ENCODE data around the gene H1-8.

The H1-8 gene

DNA sequence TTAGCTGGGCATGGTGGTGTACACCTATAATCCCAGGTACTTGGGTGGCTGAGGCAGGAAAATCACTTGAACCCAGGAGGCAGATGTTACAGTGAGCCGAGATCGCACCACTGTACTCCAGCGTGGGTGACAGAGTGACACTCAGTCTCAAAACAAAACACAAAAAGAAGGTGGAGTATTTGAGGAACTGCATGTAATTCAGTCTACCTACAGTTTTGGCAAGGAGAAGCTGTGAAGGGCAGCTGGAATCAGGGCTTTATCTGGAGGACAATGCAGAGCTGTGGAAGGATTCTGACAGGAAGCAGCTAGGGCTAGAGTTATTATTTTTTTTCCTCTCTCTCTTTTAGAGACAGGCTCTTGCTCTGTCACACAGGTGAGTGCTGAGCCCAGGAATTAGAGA is 6.8 kb downstream of the H1-8 start (continued):
- TF ChIP-seq, protein P1, sequence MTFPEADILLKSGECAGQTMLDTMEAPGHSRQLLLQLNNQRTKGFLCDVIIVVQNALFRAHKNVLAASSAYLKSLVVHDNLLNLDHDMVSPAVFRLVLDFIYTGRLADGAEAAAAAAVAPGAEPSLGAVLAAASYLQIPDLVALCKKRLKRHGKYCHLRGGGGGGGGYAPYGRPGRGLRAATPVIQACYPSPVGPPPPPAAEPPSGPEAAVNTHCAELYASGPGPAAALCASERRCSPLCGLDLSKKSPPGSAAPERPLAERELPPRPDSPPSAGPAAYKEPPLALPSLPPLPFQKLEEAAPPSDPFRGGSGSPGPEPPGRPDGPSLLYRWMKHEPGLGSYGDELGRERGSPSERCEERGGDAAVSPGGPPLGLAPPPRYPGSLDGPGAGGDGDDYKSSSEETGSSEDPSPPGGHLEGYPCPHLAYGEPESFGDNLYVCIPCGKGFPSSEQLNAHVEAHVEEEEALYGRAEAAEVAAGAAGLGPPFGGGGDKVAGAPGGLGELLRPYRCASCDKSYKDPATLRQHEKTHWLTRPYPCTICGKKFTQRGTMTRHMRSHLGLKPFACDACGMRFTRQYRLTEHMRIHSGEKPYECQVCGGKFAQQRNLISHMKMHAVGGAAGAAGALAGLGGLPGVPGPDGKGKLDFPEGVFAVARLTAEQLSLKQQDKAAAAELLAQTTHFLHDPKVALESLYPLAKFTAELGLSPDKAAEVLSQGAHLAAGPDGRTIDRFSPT (tag by site-specific recombination; IDR thresholded peaks at IDR 0.05): no peak
- TF ChIP-seq ZNF555 (tag by site-specific recombination; conservative IDR thresholded peaks at IDR 0.05) (no peak), TRIM28 (IDR thresholded peaks at IDR 0.05; ENCODE audit: borderline replicate concordance, low read length) (no peak)

DNA sequence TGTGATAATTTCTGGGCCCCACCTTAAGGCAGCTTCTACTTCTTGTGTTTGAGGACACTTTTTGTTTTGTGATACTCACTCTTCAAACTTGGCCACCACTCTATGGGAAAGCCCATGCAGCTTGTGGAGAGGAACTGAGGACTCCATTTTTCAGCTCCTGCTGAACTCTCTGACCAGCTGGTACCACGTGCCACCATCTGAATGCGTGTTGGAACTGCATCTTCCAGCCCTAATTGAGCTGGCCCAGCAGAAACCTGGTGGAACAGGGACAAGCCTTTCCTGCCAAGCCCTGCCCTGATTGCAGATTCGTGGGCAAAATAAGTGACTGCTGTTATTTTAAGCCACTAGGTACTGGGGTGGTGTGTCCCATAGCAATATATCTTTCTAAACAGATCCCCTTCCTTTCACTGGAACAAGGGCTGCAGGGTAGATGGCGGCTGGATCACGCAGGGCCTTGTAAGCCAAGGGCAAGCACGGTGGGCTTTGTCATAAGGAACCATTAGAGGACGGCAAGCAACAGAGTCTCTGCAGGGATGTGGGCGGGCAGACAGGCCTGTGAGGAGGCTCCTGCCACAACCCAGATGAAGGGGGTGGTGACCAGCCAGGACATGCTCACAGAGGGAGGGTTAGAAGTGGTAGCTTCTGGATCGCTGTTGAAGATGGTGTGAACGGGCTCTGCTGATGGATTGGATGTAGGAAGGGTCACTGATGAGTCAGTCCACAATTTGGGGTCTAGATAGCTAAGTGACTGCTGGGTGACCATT is 9.5 kb downstream of the H1-8 start:
- Histone ChIP-seq H3K4me1 (ENCODE audit: control insufficient read depth, insufficient read depth, low read length) (no peaks in the 10 kb centered on the region), H3K27ac (ENCODE audit: extremely low read depth, low read depth, low read length) (no peak overlapping the region), H3K4me3 (ENCODE audit: low read depth, low read length) (no peak overlapping the region), H3K9me3 (ENCODE audit: control insufficient read depth, insufficient read depth, low read depth, low read length) (no peaks in the 10 kb centered on the region), H3K36me3 (ENCODE audit: control insufficient read depth in 2 of 2, insufficient read depth in 1 of 2, low read length in 2 of 2) (peaks cover 0 to 9% of the 10 kb centered on the region in 2 experiments; a peak in 1 of 3 replicates)
- POLR2A ChIA-PET: no interaction called here
- TF ChIP-seq ZNF701 (tag by site-specific recombination; IDR thresholded peaks at IDR 0.05): no peak
- TF ChIP-seq, protein P2, sequence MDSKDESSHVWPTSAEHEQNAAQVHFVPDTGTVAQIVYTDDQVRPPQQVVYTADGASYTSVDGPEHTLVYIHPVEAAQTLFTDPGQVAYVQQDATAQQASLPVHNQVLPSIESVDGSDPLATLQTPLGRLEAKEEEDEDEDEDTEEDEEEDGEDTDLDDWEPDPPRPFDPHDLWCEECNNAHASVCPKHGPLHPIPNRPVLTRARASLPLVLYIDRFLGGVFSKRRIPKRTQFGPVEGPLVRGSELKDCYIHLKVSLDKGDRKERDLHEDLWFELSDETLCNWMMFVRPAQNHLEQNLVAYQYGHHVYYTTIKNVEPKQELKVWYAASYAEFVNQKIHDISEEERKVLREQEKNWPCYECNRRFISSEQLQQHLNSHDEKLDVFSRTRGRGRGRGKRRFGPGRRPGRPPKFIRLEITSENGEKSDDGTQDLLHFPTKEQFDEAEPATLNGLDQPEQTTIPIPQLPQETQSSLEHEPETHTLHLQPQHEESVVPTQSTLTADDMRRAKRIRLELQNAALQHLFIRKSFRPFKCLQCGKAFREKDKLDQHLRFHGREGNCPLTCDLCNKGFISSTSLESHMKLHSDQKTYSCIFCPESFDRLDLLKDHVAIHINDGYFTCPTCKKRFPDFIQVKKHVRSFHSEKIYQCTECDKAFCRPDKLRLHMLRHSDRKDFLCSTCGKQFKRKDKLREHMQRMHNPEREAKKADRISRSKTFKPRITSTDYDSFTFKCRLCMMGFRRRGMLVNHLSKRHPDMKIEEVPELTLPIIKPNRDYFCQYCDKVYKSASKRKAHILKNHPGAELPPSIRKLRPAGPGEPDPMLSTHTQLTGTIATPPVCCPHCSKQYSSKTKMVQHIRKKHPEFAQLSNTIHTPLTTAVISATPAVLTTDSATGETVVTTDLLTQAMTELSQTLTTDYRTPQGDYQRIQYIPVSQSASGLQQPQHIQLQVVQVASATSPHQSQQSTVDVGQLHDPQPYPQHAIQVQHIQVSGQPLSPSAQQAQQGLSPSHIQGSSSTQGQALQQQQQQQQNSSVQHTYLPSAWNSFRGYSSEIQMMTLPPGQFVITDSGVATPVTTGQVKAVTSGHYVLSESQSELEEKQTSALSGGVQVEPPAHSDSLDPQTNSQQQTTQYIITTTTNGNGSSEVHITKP (tag by site-specific recombination; IDR thresholded peaks at IDR 0.05): 0 out of 2 replicates have a peak, but pooled peaks have one; percentile 14
- no peak for TF ChIP-seq ZNF585B (tag by site-specific recombination; IDR thresholded peaks at IDR 0.05)
- TF ChIP-seq ZNF121 (tag by site-specific recombination; IDR thresholded peaks at IDR 0.05): no peak
- no peak for TF ChIP-seq ZBTB48 (tag by site-specific recombination; IDR thresholded peaks at IDR 0.05)
- CTCF ChIA-PET: no interaction called here

DNA sequence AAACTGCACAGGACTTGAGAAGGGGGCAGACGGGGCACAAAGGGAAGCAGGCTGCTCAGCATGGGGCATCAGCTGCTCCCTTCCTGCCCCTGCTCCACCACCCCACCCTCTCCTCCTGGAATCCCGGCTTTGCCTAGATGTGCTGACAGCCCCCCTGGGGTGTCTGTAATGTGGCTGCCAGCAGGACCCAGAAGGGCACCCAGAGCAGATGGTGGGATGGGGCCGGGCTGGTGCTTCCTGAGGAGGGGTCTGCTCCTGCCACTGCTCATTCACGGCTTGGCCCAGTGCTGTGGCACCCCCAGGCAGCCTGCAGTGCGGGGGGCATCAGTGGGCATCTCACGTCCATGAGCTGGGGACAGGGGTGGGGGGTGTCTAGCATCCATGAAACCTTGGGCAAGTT is 10.2 kb downstream of the H1-8 start:
- ChIA-PET CTCF (no interaction called here), POLR2A (no interaction called here)
- H3K4me1 ChIP-seq (ENCODE audit: control insufficient read depth, insufficient read depth, low read length): no peaks in the 10 kb centered on the region
- TF ChIP-seq, protein P3, sequence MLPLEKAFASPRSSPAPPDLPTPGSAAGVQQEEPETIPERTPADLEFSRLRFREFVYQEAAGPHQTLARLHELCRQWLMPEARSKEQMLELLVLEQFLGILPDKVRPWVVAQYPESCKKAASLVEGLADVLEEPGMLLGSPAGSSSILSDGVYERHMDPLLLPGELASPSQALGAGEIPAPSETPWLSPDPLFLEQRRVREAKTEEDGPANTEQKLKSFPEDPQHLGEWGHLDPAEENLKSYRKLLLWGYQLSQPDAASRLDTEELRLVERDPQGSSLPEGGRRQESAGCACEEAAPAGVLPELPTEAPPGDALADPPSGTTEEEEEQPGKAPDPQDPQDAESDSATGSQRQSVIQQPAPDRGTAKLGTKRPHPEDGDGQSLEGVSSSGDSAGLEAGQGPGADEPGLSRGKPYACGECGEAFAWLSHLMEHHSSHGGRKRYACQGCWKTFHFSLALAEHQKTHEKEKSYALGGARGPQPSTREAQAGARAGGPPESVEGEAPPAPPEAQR (tag by site-specific recombination; IDR thresholded peaks at IDR 0.05): no peak
- TF ChIP-seq BCL11B (tag by site-specific recombination; IDR thresholded peaks at IDR 0.05; ENCODE audit: low read depth): no peak
- TF ChIP-seq PRDM1 (tag by site-specific recombination; IDR thresholded peaks at IDR 0.05): no peak
- TF ChIP-seq ZIC2 (tag by site-specific recombination; IDR thresholded peaks at IDR 0.05): peak; percentile 65
- TF ChIP-seq, protein P4, sequence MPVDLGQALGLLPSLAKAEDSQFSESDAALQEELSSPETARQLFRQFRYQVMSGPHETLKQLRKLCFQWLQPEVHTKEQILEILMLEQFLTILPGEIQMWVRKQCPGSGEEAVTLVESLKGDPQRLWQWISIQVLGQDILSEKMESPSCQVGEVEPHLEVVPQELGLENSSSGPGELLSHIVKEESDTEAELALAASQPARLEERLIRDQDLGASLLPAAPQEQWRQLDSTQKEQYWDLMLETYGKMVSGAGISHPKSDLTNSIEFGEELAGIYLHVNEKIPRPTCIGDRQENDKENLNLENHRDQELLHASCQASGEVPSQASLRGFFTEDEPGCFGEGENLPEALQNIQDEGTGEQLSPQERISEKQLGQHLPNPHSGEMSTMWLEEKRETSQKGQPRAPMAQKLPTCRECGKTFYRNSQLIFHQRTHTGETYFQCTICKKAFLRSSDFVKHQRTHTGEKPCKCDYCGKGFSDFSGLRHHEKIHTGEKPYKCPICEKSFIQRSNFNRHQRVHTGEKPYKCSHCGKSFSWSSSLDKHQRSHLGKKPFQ (tag by site-specific recombination; IDR thresholded peaks at IDR 0.05): no peak
- peak; percentile 73 for TF ChIP-seq GLIS1 (tag by site-specific recombination; IDR thresholded peaks at IDR 0.05)
- peak; percentile 21; the same call in 1 of the 2 replicates for TF ChIP-seq ZNF394 (tag by site-specific recombination; IDR thresholded peaks at IDR 0.05; ENCODE audit: borderline replicate concordance)
- 0 out of 2 replicates have a peak, but pooled peaks have one; percentile 13 for TF ChIP-seq ZNF341 (tag by site-specific recombination; IDR thresholded peaks at IDR 0.05; ENCODE audit: low read depth)
- TF ChIP-seq, protein P5, sequence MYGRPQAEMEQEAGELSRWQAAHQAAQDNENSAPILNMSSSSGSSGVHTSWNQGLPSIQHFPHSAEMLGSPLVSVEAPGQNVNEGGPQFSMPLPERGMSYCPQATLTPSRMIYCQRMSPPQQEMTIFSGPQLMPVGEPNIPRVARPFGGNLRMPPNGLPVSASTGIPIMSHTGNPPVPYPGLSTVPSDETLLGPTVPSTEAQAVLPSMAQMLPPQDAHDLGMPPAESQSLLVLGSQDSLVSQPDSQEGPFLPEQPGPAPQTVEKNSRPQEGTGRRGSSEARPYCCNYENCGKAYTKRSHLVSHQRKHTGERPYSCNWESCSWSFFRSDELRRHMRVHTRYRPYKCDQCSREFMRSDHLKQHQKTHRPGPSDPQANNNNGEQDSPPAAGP (tag by site-specific recombination; IDR thresholded peaks at IDR 0.05): no peak
- no peak overlapping the region for H3K27ac ChIP-seq (ENCODE audit: extremely low read depth, low read depth, low read length)
- peaks cover 0 to 16% of the 10 kb centered on the region in 2 experiments; a peak in 1 of 3 replicates for H3K36me3 ChIP-seq (ENCODE audit: control insufficient read depth in 2 of 2, insufficient read depth in 1 of 2, low read length in 2 of 2)
- no peak overlapping the region for H3K4me3 ChIP-seq (ENCODE audit: low read depth, low read length)
- H3K9me3 ChIP-seq (ENCODE audit: control insufficient read depth, insufficient read depth, low read depth, low read length): no peaks in the 10 kb centered on the region
